HG03045 (cell line): ENCODE data around the gene POSTN.
"Not testable (repeated sequence)": the region's sequence is repeated elsewhere in the genome, so short reads cannot be mapped to it uniquely, and the experiment has no call there.

ENCODE experiments used
- ATAC-seq: cut with Tn5 transposase; IDR thresholded peaks from one replicate; pipeline ENCODE4 v1.9.1; 2021; ENCODE audit warnings: mild to moderate bottlenecking, moderate library complexity; ENCODE audit not compliant: unreplicated experiment

POSTN gene

GRCh38 chr13:37599519-37599918 lies 951 bp upstream of the POSTN start:
- ATAC-seq: no peak

- ATAC-seq: no peak
These were observed 1.0 kb downstream of the POSTN start for GRCh38 chr13:37597477-37598025.

GRCh38 chr13:37596805-37597204 lies 1.8 kb downstream of the POSTN start:
- no peak for ATAC-seq

- ATAC-seq: no peak
These were observed 3.4 kb downstream of the POSTN start for GRCh38 chr13:37595162-37595561.

GRCh38 chr13:37594550-37594949 lies 4.0 kb downstream of the POSTN start:
- ATAC-seq: no peak

- not testable (repeated sequence) for ATAC-seq
These were observed 9.2 kb downstream of the POSTN start for GRCh38 chr13:37589381-37589780.

GRCh38 chr13:37587236-37587635 lies 11.3 kb downstream of the POSTN start:
- ATAC-seq: no peak

- ATAC-seq: no peak
These were observed 12.4 kb downstream of the POSTN start for GRCh38 chr13:37586164-37586563.

- no peak for ATAC-seq
These were observed 13.0 kb downstream of the POSTN start for GRCh38 chr13:37585541-37585940.

- ATAC-seq: no peak
These were observed 22.0 kb downstream of the POSTN start for GRCh38 chr13:37576601-37577000.

- no peak for ATAC-seq
These were observed 33.1 kb downstream of the POSTN start for GRCh38 chr13:37565425-37565824.

- ATAC-seq: no peak
These were observed 37.5 kb downstream of the POSTN start for GRCh38 chr13:37561031-37561430.

GRCh38 chr13:37560526-37560925 lies 38.0 kb downstream of the POSTN start:
- no peak for ATAC-seq

- not testable (repeated sequence) for ATAC-seq
These were observed 39.8 kb downstream of the POSTN start for GRCh38 chr13:37558766-37559165.

GRCh38 chr13:37546087-37546486 lies 52.5 kb downstream of the POSTN start:
- ATAC-seq: no peak

- ATAC-seq: no peak
These were observed 53.6 kb downstream of the POSTN start for GRCh38 chr13:37544995-37545394.

- no peak for ATAC-seq
These were observed 58.5 kb downstream of the POSTN start for GRCh38 chr13:37539976-37540605.

- ATAC-seq: no peak
These were observed 59.4 kb downstream of the POSTN start for GRCh38 chr13:37539170-37539569.

- no peak for ATAC-seq
These were observed 63.1 kb downstream of the POSTN start for GRCh38 chr13:37535501-37535900.

- ATAC-seq: no peak
These were observed 63.9 kb downstream of the POSTN start for GRCh38 chr13:37534676-37535075.

GRCh38 chr13:37534181-37534580 lies 64.4 kb downstream of the POSTN start:
- no peak for ATAC-seq

- ATAC-seq: no peak
These were observed 67.5 kb downstream of the POSTN start for GRCh38 chr13:37531049-37531448.
